Activated T-helper 1 cell treated with anti-CD3 and anti-CD28 coated beads, Interleukin-2, amount 50 U/mL, for 16 hours (primary cell): ENCODE data around the gene ELF2.
"Not testable (repeated sequence)": the region's sequence is repeated elsewhere in the genome, so short reads cannot be mapped to it uniquely, and the experiment has no call there.

Experiments
- DNase-seq, 2 donors: peaks; one replicate each; pipeline ENCODE4 v3.0.0-alpha.2; 2020; ENCODE audit warnings: low read depth in 1 of 2, low spot score in 1 of 2

The ELF2 gene

GRCh38 chr4:139177049-139177868, at the start of gene ELF2:
ELF2 (minus strand) TSS chr4:139177218; CDS start chr4:139137701, 39,517 bp downstream.
- peak; percentile 60 to 78 for DNase-seq

- DNase-seq, result no peak
Measured at GRCh38 chr4:139223682-139224317, 46.8 kb upstream of the ELF2 start.

DNA sequence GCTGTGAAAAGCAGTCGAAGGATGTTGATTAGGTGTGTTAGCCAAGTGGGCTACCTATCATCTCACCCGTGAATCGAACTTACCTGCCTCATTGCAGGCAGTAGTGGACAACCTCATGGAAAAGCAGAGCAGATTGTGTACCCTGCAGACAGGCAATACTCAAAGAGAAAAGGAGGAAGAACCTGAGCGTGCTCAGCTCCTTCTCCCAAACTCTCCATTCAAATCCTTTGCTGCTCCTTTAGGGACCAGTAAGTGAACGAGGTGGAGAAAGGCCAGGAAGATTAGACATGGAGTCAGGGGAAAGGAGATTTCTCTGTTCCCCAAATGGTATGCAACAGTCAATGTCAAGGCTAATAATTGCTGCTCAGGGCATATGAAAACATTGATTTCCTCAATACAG, 45.2 kb upstream of the ELF2 start:
- no peak for DNase-seq

DNA sequence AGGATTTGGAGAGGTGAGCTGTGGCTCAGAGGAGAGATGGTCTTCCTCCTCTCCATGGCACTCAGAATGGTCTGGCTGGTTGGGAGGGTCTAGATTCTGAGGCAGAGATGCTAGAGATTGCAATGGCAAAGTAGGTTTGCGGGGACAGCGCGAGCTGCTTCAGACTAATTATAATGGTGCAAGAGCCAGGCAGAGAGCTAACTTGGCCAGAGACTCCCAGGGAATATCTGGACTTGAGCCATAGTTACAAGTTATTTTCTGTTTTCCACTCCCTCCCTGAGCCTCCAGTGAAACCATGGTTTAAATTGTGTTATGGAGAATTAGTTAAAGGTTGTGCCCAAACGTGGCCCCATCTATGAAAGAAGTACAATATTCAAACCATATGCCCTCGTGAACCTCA, 44.7 kb upstream of the ELF2 start:
- DNase-seq, result no peak

DNA sequence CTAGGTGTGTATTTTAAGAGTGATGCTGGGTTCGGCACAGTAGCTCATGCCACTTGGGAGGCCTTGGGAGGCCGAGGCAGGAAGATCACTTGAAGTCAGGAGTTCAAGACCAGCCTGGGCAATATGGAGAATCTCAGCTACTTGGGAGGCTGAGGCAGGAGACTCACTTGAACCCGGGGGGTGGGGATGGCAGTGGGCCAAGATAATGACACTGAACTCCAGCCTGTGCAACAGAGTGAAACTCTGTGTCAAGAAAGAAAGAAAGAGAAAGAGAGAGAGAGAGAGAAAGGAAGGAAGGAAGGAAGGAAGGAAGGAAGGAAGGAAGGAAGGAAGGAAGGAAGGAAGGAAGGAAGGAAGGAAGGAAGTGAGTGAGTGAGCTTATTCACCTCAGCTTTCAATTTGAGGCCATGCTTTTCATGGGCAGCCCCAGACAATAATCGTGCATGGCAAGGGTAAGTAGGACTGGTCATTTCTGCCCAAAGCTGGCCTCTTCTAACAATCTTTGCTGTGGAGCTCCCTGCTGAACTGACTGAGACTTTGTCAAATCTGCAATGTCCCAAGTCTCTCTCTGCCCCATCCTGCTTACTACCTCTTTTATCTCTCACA, 42.5 kb upstream of the ELF2 start:
- no peak for DNase-seq

DNA sequence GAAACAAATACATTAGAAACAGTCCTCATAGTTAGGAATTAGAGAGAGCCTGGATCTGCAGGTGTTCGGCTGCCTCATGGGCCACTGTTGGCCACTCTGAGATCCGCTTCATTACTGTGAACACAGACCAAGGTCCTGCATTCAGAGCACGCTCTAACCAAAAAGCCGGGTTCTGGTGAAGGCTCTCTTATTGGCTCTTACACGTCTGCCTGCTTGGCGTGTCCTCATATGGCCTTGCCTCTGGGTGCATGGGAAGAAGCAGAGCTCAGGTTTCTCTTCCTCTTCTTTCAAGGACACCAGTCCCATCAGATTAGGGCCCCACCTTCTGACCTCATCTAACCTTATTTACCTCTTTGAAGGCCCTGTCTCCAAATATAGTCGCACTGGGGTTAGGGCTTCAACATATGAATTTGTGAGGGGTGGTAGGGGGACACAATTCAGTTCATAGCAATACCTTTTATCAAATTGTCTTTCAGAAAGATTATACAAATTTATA, 37.1 kb upstream of the ELF2 start:
- no peak for DNase-seq

GRCh38 chr4:139213633-139214032, 36.6 kb upstream of the ELF2 start:
- not testable (repeated sequence) for DNase-seq

DNA sequence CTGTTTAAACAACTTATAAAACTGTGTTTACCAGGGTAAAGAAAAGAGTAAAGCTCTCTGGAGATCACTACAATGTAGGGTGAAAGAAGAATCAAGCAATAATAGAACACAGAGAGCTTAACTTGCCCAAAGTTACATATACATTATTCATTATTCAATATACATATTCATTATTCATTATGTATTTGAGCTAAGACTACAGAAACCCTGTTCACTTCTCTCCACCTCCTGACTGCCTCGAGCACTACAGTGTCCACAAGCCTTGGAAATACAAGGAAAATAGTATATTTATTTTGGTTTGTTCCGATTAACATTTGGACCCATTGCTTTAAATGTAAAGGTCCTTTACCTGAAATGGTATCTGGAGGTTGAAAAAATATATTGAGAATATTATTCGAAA, 35.9 kb upstream of the ELF2 start:
- no peak for DNase-seq

GRCh38 chr4:139210486-139210885, 33.5 kb upstream of the ELF2 start:
- no peak for DNase-seq

- DNase-seq, result no peak
Measured at GRCh38 chr4:139209470-139210063, 32.5 kb upstream of the ELF2 start.

DNA sequence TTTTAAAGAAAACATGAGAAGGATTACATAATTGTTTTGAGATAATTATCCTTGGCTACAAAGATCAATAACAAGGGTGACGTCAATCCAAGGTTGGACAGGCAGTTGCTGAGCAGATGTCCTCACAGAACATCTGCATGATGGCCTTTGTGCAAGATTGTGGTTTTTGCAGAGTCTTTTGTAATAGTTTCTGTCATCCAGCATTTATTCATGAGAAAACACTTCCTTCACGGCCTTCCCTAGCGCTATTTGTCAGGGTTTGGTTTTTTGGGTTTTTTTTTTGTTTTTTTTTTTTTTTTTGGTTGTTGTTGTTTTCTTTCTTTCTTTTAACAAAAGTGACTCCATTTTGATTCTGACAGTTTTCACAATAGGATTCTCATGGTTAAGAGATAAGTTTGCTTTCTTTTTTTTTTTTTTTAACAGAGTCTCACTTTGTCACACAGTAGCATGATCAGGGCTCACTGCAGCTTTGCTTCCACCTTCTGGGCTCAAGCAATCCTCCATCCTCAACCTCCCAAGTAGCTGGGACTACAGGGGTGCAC, 31.5 kb upstream of the ELF2 start:
- DNase-seq, result no peak

DNA sequence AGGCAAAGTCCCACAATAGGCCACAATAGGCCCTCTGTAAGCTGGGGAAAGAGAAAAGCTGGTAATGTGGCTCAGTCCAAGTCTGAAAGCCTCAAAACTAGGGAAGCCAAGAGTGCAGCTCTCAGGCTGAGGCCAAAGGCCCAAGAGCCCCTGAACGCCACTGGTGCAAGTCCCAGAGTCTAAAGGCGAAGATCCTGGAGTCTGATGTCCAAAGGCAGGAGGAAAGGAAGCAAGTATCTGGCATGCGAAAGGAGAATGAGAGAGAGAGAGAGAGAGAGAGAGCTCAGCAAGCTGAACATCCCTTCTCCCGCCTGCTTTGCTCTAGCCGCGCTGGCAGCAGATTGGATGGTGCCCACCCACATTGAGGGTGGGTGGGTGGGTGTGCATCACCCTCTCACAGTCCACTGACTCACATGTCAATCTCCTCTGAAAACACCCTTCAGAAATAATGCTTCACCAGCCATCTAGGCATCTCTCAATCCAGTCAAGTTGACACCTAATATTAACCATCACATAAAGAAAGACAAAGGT, 30.9 kb upstream of the ELF2 start:
- no peak for DNase-seq

GRCh38 chr4:139207247-139207646, 30.2 kb upstream of the ELF2 start:
- no peak for DNase-seq

- no peak for DNase-seq
Measured at GRCh38 chr4:139202991-139203390, 26.0 kb upstream of the ELF2 start.

- no peak for DNase-seq
Measured at GRCh38 chr4:139200506-139200905, 23.5 kb upstream of the ELF2 start.

- no peak for DNase-seq
Measured at GRCh38 chr4:139200102-139200501, 23.1 kb upstream of the ELF2 start.

DNA sequence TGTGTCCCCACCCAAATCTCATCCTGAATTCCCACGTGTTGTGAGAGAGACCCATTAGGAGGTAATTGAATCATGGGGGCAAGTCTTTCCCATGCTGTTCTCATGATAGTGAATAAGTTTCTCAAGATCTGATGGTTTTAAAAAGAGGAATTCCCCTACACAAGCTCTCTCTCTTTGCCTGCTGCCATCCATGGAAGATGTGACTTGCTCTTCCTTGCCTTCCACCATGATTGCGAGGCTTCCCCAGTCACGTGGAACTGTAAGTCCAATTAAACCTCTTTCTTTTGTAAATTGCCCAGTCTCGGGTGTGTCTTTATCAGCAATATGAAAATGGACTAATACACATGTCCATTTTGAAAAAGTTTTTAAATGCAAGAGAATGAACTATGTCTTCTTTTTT, 20.2 kb upstream of the ELF2 start:
- not testable (repeated sequence) for DNase-seq

DNA sequence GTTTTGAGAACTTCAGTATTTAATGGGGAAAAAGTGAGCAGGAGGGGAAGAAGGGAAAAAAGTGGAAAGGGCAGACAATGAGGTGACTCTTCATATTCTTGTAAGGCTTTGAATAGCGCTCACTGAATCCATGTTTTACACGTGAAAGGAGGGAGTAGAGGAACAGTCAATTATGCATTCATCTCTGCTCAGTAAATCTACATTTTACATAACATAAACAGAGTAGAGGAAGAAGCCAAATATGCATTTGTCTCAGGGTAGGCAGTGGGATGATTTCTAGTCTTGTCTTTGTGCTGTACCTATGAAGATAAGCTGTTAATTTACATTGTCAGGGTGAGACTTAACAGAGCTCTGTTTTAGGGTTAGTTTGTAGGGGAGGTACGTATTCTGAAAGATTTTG, 19.4 kb upstream of the ELF2 start:
- DNase-seq, result no peak

GRCh38 chr4:139191373-139191772, 14.4 kb upstream of the ELF2 start:
- no peak for DNase-seq

GRCh38 chr4:139189972-139190371, 13.0 kb upstream of the ELF2 start:
- DNase-seq, result no peak

GRCh38 chr4:139189417-139189749, 12.4 kb upstream of the ELF2 start:
- DNase-seq, result no peak
